AG04450 (cell line): ENCODE measurements around the gene ZBED5. TPM values are rescaled to one million over a fixed set of nuclear protein-coding genes. Genes with fewer than 3 reads are reported as not detected.
"Not testable (repeated sequence)": the region's sequence is repeated elsewhere in the genome, so short reads cannot be mapped to it uniquely, and the experiment has no call there.

ENCODE experiments used
- CTCF ChIA-PET: fragments of 300-600, 350-600 bp; formaldehyde crosslinking; extraction: SDS; loops from one replicate; lab custom pipeline; 2022; ENCODE audit warnings: antibody characterized with exemption, inconsistent platforms; lab: Charles Lee
- POLR2A ChIA-PET: fragments of 350-600 bp; formaldehyde crosslinking; extraction: SDS; loops from one replicate; lab custom pipeline; 2021; ENCODE audit warnings: antibody characterized with exemption, inconsistent platforms; lab: Yijun Ruan, JAX
- DNase-seq: peaks from one replicate; pipeline ENCODE4 v3.0.0-alpha.2; 2011; ENCODE audit warnings: low read depth, low spot score
- H3K27ac ChIP-seq: one replicate; pipeline ENCODE4 v1.5.1; 2012; ENCODE audit warnings: low read depth, low read length, control low read depth
- H3K27me3 ChIP-seq: one replicate; pipeline ENCODE4 v1.6.0; 2012; ENCODE audit warnings: low read length; ENCODE audit not compliant: control insufficient read depth, insufficient read depth
- H3K4me3 ChIP-seq: 2 replicates; pipeline ENCODE4 v1.5.1; 2011; ENCODE audit warnings: mild to moderate bottlenecking, low read depth, low read length, control low read depth
- H3K9me3 ChIP-seq: 2 replicates; pipeline ENCODE4 v1.5.1; 2012; ENCODE audit warnings: low read length; ENCODE audit not compliant: control insufficient read depth, insufficient read depth
- CTCF ChIP-seq: IDR thresholded peaks from 2 replicates; pipeline ENCODE4 v1.5.1; 2011; ENCODE audit warnings: low read depth, low read length, control low read depth, inconsistent platforms
- polyA plus RNA-seq: library from polyadenylated mRNA; depleted of rRNA; stranded (reverse); fragments of >200 nt; gene quantifications from 2 replicates; pipeline ENCODE4 v1.2.3, GENCODE V29; 2011

The ZBED5 gene
- polyA plus RNA-seq, 1 experiment: 87.7 TPM

- no peak overlapping the region for H3K27ac ChIP-seq
- no peak overlapping the region for H3K4me3 ChIP-seq
- no peak for DNase-seq
- ChIA-PET POLR2A (interaction anchor here (3.9 kb wide), 1 partner anchor 20 kb away, joined by 14 read pairs; the partner anchor contains the start of gene EIF4G2), CTCF (no interaction called here)
- no peak for TF ChIP-seq CTCF
- 0 out of 2 replicates have a peak, but pooled peaks cover 2% of the 10 kb centered on the region for H3K9me3 ChIP-seq
- no peaks in the 10 kb centered on the region for H3K27me3 ChIP-seq
Observed at GRCh38 chr11:10829139-10829538, 28.7 kb downstream of the ZBED5 start.

GRCh38 chr11:10828402-10828801, 29.5 kb downstream of the ZBED5 start:
- CTCF ChIA-PET: no interaction called here
- no peak for TF ChIP-seq CTCF
- Histone ChIP-seq H3K27me3 (no peaks in the 10 kb centered on the region), H3K4me3 (no peak overlapping the region), H3K9me3 (0 out of 2 replicates have a peak, but pooled peaks cover 2% of the 10 kb centered on the region), H3K27ac (no peak overlapping the region)
- no peak for DNase-seq
- POLR2A ChIA-PET: interaction anchor here (3.9 kb wide), 1 partner anchor 19 kb away, joined by 14 read pairs; the partner anchor contains the start of gene EIF4G2

- no peak for TF ChIP-seq CTCF
- no peak overlapping the region for H3K4me3 ChIP-seq
- DNase-seq: no peak
- ChIA-PET CTCF (no interaction called here), POLR2A (no interaction called here)
- no peaks in the 10 kb centered on the region for H3K27me3 ChIP-seq
- 0 out of 2 replicates have a peak, but pooled peaks cover 2% of the 10 kb centered on the region for H3K9me3 ChIP-seq
- H3K27ac ChIP-seq: no peak overlapping the region
Observed at GRCh38 chr11:10824888-10825287, 33.0 kb downstream of the ZBED5 start.

GRCh38 chr11:10823152-10823579, 34.7 kb downstream of the ZBED5 start:
- ChIA-PET CTCF (no interaction called here), POLR2A (interaction anchor here (1.0 to 1.3 kb wide), 2 partner anchors 14 to 35 kb away, joined by 3 to 4 read pairs; partner anchors contain the start of genes EIF4G2 and ZBED5)
- Histone ChIP-seq H3K27ac (no peak overlapping the region), H3K9me3 (no peaks in the 10 kb centered on the region), H3K4me3 (no peak overlapping the region), H3K27me3 (no peaks in the 10 kb centered on the region)
- no peak for DNase-seq
- no peak for TF ChIP-seq CTCF

- H3K9me3 ChIP-seq, H3K27me3 ChIP-seq, POLR2A ChIA-PET, CTCF ChIA-PET, H3K27ac ChIP-seq, H3K4me3 ChIP-seq, DNase-seq: not testable (repeated sequence)
Observed at GRCh38 chr11:10822491-10822890, 35.4 kb downstream of the ZBED5 start.
